ENCODE results near the gene NIF3L1.

The NIF3L1 gene

GRCh38 chr2:200939832-200940231 lies 50.7 kb downstream of the NIF3L1 start:
- no peak overlapping the region for H3K27ac ChIP-seq (ENCODE audit: low read depth, low read length)
- H3K4me3 ChIP-seq (ENCODE audit: low read length), result no peak overlapping the region
- peaks cover 98% of the 10 kb centered on the region for H3K36me3 ChIP-seq (ENCODE audit: insufficient read depth, low read length)
- H3K27me3 ChIP-seq (ENCODE audit: insufficient read depth, low read length), result no peaks in the 10 kb centered on the region
- H3K9ac ChIP-seq (ENCODE audit: low read depth, low read length), result no peak overlapping the region
- WGBS, result 94% methylated on average over 1 of the region's 1 CpG
- no peaks in the 10 kb centered on the region for H3K4me1 ChIP-seq (ENCODE audit: insufficient read depth, low read length)
- H3K9me3 ChIP-seq (ENCODE audit: insufficient read depth, low read depth, low read length), result no peaks in the 10 kb centered on the region

DNA sequence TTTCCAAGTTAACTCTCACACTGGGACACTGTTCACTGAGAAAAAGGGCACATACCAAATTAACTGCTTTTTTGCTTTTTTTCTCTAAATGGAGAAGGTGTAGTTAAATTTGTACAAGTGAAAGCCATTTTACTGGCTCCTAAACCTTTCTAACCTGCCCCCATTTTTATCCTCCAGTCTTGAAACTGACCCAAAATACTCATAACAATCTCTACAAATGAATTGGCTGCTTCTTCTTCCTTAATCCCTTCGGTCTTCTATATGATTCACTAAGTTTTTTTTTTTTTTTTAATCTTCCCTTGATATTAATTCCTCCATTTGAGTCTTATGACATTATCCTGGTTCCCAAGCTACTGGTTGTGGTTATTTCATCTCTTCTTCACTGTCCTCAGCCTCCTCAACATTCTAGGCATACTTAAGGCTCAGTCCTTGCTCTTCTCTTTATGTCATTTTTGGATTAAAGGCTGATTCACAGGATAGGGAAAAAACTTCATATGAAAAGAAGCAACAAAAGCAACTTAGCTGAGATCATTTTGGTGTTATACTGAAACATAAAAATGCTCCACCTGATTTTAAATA lies 54.4 kb downstream of the NIF3L1 start:
- no peak overlapping the region for H3K4me3 ChIP-seq (ENCODE audit: low read length)
- no peak overlapping the region for H3K27ac ChIP-seq (ENCODE audit: low read depth, low read length)
- no peaks in the 10 kb centered on the region for H3K9me3 ChIP-seq (ENCODE audit: insufficient read depth, low read depth, low read length)
- no peak overlapping the region for H3K9ac ChIP-seq (ENCODE audit: low read depth, low read length)
- H3K36me3 ChIP-seq (ENCODE audit: insufficient read depth, low read length), result peaks cover 95% of the 10 kb centered on the region
- H3K27me3 ChIP-seq (ENCODE audit: insufficient read depth, low read length), result no peaks in the 10 kb centered on the region
- WGBS, result 95% methylated on average over 1 of the region's 1 CpG
- no peaks in the 10 kb centered on the region for H3K4me1 ChIP-seq (ENCODE audit: insufficient read depth, low read length)

- Histone ChIP-seq H3K27ac (ENCODE audit: low read depth, low read length) (no peak overlapping the region), H3K9me3 (ENCODE audit: insufficient read depth, low read depth, low read length) (no peaks in the 10 kb centered on the region), H3K4me3 (ENCODE audit: low read length) (no peak overlapping the region), H3K9ac (ENCODE audit: low read depth, low read length) (no peak overlapping the region), H3K36me3 (ENCODE audit: insufficient read depth, low read length) (peaks cover 95% of the 10 kb centered on the region), H3K4me1 (ENCODE audit: insufficient read depth, low read length) (no peaks in the 10 kb centered on the region), H3K27me3 (ENCODE audit: insufficient read depth, low read length) (no peaks in the 10 kb centered on the region)
- WGBS, result 96% methylated on average over 12 of the region's 12 CpGs
These were observed 55.6 kb downstream of the NIF3L1 start for GRCh38 chr2:200944467-200945394.

DNA sequence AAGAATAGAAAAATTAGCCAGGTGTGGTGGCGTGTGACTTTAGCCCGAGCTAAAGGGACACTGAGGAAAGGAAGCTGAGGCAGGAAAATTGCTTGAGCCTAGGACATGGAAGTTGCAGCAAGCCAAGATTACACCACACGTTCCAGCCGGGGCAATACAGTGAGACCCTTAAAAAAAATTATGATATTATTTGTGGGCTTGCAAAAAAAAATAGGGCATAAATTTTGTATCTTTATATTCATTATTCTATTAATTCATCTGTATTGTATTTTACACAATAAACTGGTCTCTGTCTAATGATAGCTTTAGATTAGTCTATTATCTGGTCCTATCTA lies 56.2 kb downstream of the NIF3L1 start:
- Histone ChIP-seq H3K9ac (ENCODE audit: low read depth, low read length) (no peak overlapping the region), H3K4me1 (ENCODE audit: insufficient read depth, low read length) (no peaks in the 10 kb centered on the region), H3K4me3 (ENCODE audit: low read length) (no peak overlapping the region), H3K27me3 (ENCODE audit: insufficient read depth, low read length) (no peaks in the 10 kb centered on the region), H3K9me3 (ENCODE audit: insufficient read depth, low read depth, low read length) (no peaks in the 10 kb centered on the region), H3K27ac (ENCODE audit: low read depth, low read length) (no peak overlapping the region), H3K36me3 (ENCODE audit: insufficient read depth, low read length) (peaks cover 94% of the 10 kb centered on the region)
- WGBS, result 97% methylated on average over 4 of the region's 4 CpGs

DNA sequence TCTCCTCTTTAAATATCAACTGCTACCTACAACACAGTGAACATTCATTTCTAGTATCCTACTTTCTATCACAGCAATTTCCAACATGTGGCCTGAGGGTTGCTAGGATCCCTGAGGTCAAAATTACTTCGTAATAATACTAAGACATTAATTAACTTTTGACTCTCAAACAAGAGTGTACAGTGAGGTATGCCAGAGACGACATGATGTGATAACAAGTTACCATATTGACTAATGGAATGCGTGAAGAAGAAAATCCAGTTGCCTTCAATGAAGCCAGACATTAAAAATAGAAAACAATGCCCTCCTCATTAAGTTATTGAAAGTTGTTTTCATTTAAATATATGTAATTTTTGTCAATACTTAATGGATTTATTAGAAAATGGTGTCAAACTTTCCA lies 61.2 kb downstream of the NIF3L1 start:
- Histone ChIP-seq H3K4me3 (ENCODE audit: low read length) (no peak overlapping the region), H3K9ac (ENCODE audit: low read depth, low read length) (no peak overlapping the region), H3K9me3 (ENCODE audit: insufficient read depth, low read depth, low read length) (no peaks in the 10 kb centered on the region), H3K36me3 (ENCODE audit: insufficient read depth, low read length) (peaks cover 92% of the 10 kb centered on the region), H3K27me3 (ENCODE audit: insufficient read depth, low read length) (no peaks in the 10 kb centered on the region), H3K4me1 (ENCODE audit: insufficient read depth, low read length) (no peaks in the 10 kb centered on the region), H3K27ac (ENCODE audit: low read depth, low read length) (no peak overlapping the region)
- WGBS, result 90% methylated on average over 1 of the region's 3 CpGs

Measured in HUES64 (cell line).